HG03045 (cell line): ENCODE measurements around the gene ANO6.

Experiments
- ATAC-seq: cut with Tn5 transposase; IDR thresholded peaks from one replicate; pipeline ENCODE4 v1.9.1; 2021; ENCODE audit warnings: mild to moderate bottlenecking, moderate library complexity; ENCODE audit not compliant: unreplicated experiment

Gene ANO6

DNA sequence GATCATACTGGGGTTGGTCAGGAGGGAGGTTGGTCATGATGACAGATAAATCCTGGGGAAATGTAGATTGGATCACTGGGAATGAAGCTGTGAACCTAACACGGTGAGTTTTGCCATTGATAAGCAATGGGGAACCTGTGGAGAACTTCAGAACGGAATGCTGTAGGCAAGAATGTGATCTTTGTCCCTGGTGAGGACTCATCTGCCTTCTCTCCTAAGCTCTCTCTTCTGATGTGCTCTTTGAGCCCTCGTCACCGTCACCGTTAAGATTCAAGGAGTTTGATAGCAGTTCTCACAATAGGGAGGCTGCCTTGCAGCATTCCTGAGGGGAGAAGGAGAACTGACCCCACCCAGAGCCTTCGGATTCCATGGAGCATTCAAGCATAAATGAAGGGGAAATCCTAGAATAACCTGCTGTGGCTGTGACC lies 217.6 kb downstream of the ANO6 start:
- no peak for ATAC-seq

DNA sequence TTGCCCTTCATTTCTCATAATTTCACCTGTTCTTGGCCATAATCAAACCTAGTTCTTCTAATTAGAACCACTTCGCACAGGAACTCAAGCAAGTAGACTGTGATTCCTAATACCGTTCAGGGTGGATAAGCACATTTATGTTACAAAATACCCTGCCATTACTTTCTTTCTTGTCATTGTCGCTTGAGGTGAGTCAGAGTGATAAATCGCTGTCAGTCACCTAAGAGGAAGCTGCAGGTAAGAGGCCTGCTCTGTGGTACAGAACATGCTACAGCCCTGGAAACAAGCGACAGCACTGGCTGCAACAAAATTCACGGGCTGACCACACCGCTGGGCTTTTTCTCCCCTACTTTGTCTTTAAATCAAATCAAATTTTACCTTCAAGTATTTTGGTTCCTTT lies 218.2 kb downstream of the ANO6 start:
- ATAC-seq, result no peak

- no peak for ATAC-seq
Measured at GRCh38 chr12:45435945-45436710, 220.2 kb downstream of the ANO6 start.

GRCh38 chr12:45439039-45439438 lies 223.1 kb downstream of the ANO6 start:
- ATAC-seq, result no peak

GRCh38 chr12:45446013-45446412 lies 230.1 kb downstream of the ANO6 start:
- no peak for ATAC-seq

GRCh38 chr12:45458238-45458637 lies 242.3 kb downstream of the ANO6 start:
- ATAC-seq, result no peak

DNA sequence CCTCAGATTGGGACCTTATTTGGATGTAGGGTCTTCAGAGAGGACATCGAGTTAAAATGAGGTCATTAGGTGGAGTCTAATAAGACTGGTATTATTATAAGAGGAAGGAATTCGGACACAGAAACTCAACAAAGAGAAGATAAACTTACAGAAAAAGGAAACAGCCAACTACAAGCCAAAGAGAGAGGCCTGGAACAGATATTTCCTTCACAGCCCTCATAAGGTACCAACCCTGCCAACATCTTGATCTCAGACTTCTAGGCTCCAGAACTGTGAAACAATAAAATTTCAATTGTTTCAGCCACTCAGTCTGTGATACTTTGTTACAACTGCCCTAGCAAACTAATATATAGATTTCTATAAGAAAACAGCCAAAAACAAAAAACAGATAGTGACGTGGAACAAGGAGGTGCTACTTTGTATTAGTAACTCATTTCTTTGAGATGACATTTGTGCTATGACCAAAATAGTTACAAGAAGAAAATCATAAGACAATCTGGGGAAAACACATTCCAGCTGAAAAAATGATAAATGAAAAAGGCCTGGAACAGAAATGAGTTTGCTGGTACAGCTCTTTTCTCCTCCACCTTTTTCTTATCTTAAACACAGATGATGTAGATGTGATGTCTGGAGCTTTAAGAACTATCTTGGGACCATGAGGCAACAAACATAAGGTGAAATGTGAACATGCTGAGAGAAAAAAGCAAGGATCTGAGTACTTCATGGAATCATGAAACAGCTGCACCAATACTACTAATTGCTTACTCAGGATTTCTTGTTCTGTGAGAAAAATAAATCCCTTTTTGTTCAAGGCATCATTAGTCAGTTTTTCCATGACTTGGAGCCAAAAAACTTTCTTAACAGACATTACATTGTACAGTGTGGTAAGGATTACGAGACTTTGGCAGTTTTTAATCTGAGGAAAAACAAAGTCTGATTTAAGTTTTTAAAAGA lies 243.2 kb downstream of the ANO6 start:
- ATAC-seq, result no peak

GRCh38 chr12:45462506-45462905 lies 246.6 kb downstream of the ANO6 start:
- ATAC-seq, result no peak

DNA sequence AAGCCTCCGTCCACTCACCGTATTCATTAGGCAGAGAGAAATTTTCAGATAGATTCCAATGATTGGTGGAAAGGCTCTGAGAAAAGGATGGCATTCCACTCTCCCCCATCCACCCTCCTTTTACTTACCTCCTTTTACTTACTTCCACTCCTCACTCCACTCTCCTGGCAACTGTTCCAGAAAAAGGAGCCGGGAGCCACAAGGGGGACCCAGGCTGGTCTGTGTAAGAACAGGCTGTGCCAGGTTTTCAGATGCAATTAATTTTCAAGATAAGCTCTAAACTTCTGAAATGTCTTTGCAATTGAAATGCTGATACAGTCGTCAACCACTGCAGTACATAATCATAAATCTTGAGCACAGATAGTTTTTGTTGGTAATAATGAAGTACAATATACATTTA lies 248.8 kb downstream of the ANO6 start:
- no peak for ATAC-seq

DNA sequence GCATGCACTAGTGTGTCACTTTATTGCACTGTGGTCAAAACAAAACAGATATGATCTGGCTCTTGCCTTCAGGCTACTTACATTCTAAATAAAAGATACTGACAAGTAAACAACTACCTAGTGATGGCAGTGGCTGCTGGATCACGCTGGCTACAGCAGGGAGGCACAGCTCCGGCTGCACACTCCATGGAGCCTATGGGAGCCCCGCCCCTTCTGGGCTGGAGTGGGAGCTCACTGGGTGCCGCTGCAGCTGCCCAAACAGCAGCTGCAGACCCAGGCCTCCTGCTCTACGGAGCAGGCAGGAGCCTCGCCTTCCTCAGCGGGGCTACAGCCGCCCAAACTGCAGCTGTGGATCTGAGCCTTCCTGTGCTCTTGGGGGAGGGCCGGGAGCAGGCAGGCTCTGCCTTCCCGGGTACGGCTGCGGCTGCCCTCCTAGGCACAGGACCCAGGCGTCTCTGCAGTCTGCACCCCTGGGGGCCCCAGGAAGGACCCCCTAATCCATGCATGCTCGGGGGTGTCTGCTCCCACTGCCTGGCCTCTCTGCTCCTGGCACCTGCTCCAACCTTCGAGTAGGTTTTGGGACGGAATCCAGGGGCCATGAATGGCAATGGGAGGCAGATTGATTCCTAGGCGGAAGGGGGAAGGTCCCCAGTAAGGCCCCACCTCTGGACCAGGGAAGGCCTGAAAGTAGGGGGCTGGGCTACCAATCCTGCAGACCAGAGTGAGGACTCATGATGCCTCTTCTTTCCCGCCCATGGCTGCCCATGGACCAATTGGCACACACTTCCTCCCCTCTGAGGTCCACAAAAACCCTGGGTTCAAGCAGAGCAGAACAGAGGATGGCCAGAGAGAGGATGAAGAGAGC lies 253.1 kb downstream of the ANO6 start:
- no peak for ATAC-seq

- ATAC-seq, result no peak
Measured at GRCh38 chr12:45469902-45470301, 254.0 kb downstream of the ANO6 start.

- no peak for ATAC-seq
Measured at GRCh38 chr12:45473636-45474035, 257.7 kb downstream of the ANO6 start.

- ATAC-seq, result no peak
Measured at GRCh38 chr12:45475594-45475993, 259.7 kb downstream of the ANO6 start.

- no peak for ATAC-seq
Measured at GRCh38 chr12:45477526-45477925, 261.6 kb downstream of the ANO6 start.

DNA sequence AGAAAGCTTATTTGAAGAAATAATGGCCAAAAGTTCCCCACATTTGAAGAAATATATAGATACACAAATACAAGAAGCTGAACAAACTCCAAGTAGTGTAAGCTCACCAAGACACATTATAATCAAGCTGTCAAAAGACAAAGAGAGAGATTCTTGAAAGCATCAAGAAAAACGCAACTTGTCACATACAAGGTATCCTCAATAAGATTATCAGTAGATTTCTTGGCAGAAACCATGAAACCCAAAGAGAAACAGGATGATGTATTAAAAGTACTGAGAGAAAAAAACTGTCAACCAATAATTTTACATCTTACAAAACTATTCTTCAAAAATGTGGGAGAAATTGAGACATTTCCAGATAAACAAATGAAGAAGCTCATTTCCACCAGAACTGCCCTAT lies 263.0 kb downstream of the ANO6 start:
- no peak for ATAC-seq

DNA sequence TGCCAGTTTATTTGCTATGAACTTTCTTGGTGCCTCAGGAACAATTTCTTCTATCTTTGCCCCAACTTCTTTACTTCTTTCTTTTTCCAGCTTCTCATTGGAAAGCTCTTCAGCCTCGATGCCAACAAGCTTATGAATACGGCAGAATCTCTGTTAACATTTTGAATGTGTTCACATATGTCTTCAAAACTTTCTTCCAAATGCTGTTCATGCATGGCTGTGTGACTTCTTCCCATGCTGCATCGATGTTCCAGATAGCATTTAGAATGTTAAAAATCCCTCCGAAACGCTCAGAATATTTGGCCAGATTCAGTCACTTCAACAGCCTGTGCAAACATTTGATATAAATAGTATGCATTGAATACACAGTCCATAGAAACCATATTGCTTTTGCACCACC lies 265.9 kb downstream of the ANO6 start:
- no peak for ATAC-seq

GRCh38 chr12:45483571-45483970 lies 267.7 kb downstream of the ANO6 start:
- no peak for ATAC-seq
